ENCODE results near the gene SMARCC1. TPM values are rescaled to one million over a fixed set of nuclear protein-coding genes. Genes with fewer than 3 reads are reported as not detected.

Gene SMARCC1
- total and polyA plus RNA-seq, 2 of the 4 experiments (the other 2 are of a cell fraction): 18.6 to 39.6 TPM

- Histone ChIP-seq H2AK5ac (ENCODE audit: low read depth, low read length) (no peak overlapping the region), H3K14ac (replicated peaks; ENCODE audit: low read depth, low read length) (no peak overlapping the region), H3K4ac (ENCODE audit: low read depth, low read length) (no peak overlapping the region), H2BK20ac (ENCODE audit: low read depth, low read length) (no peak overlapping the region), H4K91ac (ENCODE audit: insufficient read depth, low read depth, low read length) (no peak overlapping the region), H3K9ac (ENCODE audit: low read depth, low read length) (no peak overlapping the region), H3K36me3 (ENCODE audit: control insufficient read depth, insufficient read depth, low read length) (no peaks in the 10 kb centered on the region), H4K8ac (ENCODE audit: low read depth in 2 of 2, low read length in 2 of 2) (no peak overlapping the region), H3K79me1 (ENCODE audit: low read depth in 1 of 2, low read length in 2 of 2) (no peaks in the 10 kb centered on the region), H3K9me1 (ENCODE audit: insufficient read depth, low read length) (no peaks in the 10 kb centered on the region), H2AFZ (replicated peaks; ENCODE audit: low read length, poor library complexity) (no peak overlapping the region), H3K27ac (ENCODE audit: insufficient read depth, low read length) (no peak overlapping the region), H3K4me3 (ENCODE audit: insufficient read depth, low read depth, low read length) (no peak overlapping the region), H3K9me3 (ENCODE audit: control insufficient read depth, insufficient read depth, low read length) (peaks cover 6% of the 10 kb centered on the region), H3K4me1 (ENCODE audit: control insufficient read depth, insufficient read depth, low read length) (no peaks in the 10 kb centered on the region), H4K5ac (ENCODE audit: low read depth, low read length) (no peak overlapping the region), H4K20me1 (ENCODE audit: insufficient read depth, low read length) (no peaks in the 10 kb centered on the region), H2AK9ac (replicated peaks; ENCODE audit: low read depth, low read length, poor library complexity) (no peak overlapping the region), H3K27me3 (ENCODE audit: control insufficient read depth, insufficient read depth, low read length) (peaks cover 40% of the 10 kb centered on the region), H2BK15ac (ENCODE audit: low read depth, low read length) (no peak overlapping the region), H3K23ac (ENCODE audit: low read depth, low read length) (no peak overlapping the region), H3K56ac (ENCODE audit: extremely low read depth, insufficient read depth, low read length) (no peak overlapping the region), H3K18ac (ENCODE audit: low read depth, low read length) (no peak overlapping the region), H2BK120ac (ENCODE audit: low read depth, low read length) (no peak overlapping the region), H3K4me2 (ENCODE audit: low read depth, low read length) (no peak overlapping the region), H2BK5ac (ENCODE audit: low read depth, low read length, poor library complexity, severe bottlenecking) (no peak overlapping the region)
- dilution Hi-C loops (cut with HindIII; ENCODE audit: low sequenced_read_pairs, unreplicated experiment): no loop called here
- no peak for ATAC-seq (ENCODE audit: low read depth)
- ChIA-PET CTCF (no interaction called here), POLR2A (ENCODE audit: unreplicated experiment) (no interaction called here)
- in situ Hi-C loops (cut with MboI; ENCODE audit: low sequenced_read_pairs): no loop called here
- no peak for DNase-seq
- TF ChIP-seq RCOR1 (IDR thresholded peaks at IDR 0.05; ENCODE audit: insufficient replicate concordance, low read length): no peak
- no peak for TF ChIP-seq MAFK (IDR thresholded peaks at IDR 0.05; ENCODE audit: low read depth, low read length)
- intact Hi-C loops (cut with micrococcal nuclease): no loop called here
- BruUV-seq (replicated peaks): no TSS peak
- WGBS, 2 experiments (ENCODE audit: extremely low coverage in 2 of 2, insufficient read length in 1 of 2): 28% methylated on average over 7 of the region's 7 CpGs; no CpG with 5 or more reads in 1 of the 2 experiments
Measured at GRCh38 chr3:47553407-47553806, 228.3 kb downstream of the SMARCC1 start.
